HepG2 (cell line): ENCODE data around the gene MAST1. TPM values are rescaled to one million over a fixed set of nuclear protein-coding genes. Genes with fewer than 3 reads are reported as not detected.

Experiments used
- ELF4 ChIP-seq: sonication (generic); formaldehyde crosslinking; IDR thresholded peaks from 2 replicates; pipeline ENCODE4 v1.5.0; 2020; ENCODE audit warnings: missing genetic modification reagents, mild to moderate bottlenecking, moderate library complexity, borderline replicate concordance
- HNF4G ChIP-seq, 2 experiments: sonication (generic) in 1 of 2; formaldehyde crosslinking in 1 of 2; IDR thresholded peaks; 2 replicates each; pipeline versions ENCODE4 v1.4.0 to v1.6.1; 2011 to 2020; ENCODE audit warnings: borderline replicate concordance in 2 of 2, low read depth in 2 of 2, mild to moderate bottlenecking in 2 of 2, low read length in 1 of 2, missing genetic modification reagents in 1 of 2, moderate library complexity in 1 of 2
- PAF1 ChIP-seq: IDR thresholded peaks from 2 replicates; pipeline ENCODE4 v1.6.1; 2016; ENCODE audit warnings: missing genetic modification reagents, missing compliant biosample characterization
- RXRB ChIP-seq: IDR thresholded peaks from 2 replicates; pipeline ENCODE4 v1.6.1; 2016; ENCODE audit warnings: borderline replicate concordance, missing genetic modification reagents, missing compliant biosample characterization
- ZBTB38 ChIP-seq: sonication (generic); formaldehyde crosslinking; IDR thresholded peaks from 2 replicates; pipeline ENCODE4 v1.5.1; 2020; ENCODE audit warnings: mild to moderate bottlenecking, missing genetic modification reagents
- ZNF253 ChIP-seq: sonication (generic); formaldehyde crosslinking; IDR thresholded peaks from 2 replicates; pipeline ENCODE4 v1.8.0; 2022; ENCODE audit warnings: mild to moderate bottlenecking, missing genetic modification reagents, borderline replicate concordance
- ZNF263 ChIP-seq: sonication (generic); formaldehyde crosslinking; IDR thresholded peaks from 2 replicates; pipeline ENCODE4 v1.4.0; 2020; ENCODE audit warnings: missing genetic modification reagents
- ZNF33A ChIP-seq: sonication (generic); formaldehyde crosslinking; IDR thresholded peaks from 2 replicates; pipeline ENCODE4 v1.5.1; 2020; ENCODE audit warnings: missing genetic modification reagents, mild to moderate bottlenecking, moderate library complexity, borderline replicate concordance
- polyA plus RNA-seq, 8 experiments: library from polyadenylated mRNA; depleted of rRNA in 3 of 8; stranded (reverse) in 7 of 8; unstranded in 1 of 8; fragments of >200 nt; fragmentation: Illumina TruSeq in 4 of 8; extraction: Trizol in 4 of 8; gene quantifications; 2 replicates each; pipeline versions ENCODE4 v1.2.1 to v1.2.3, GENCODE V29; 2011 to 2016; ENCODE audit warnings: low read depth in 4 of 8, missing spikeins in 1 of 8, mixed read lengths in 1 of 8; ENCODE audit not compliant: insufficient read depth in 1 of 8
- total RNA-seq, 5 experiments: library from RNA; depleted of rRNA; stranded (reverse); fragments of >200 nt; fragmentation: Illumina TruSeq; extraction: Trizol; gene quantifications; 2 replicates each; pipeline ENCODE4 v1.2.3, GENCODE V29; 2016; ENCODE audit warnings: low read depth in 1 of 5
- TF ChIP-seq, protein P1 (sequence below): sonication (generic); formaldehyde crosslinking; IDR thresholded peaks from 2 replicates; pipeline ENCODE4 v1.4.0; 2020; ENCODE audit warnings: mild to moderate bottlenecking, missing genetic modification reagents
- TF ChIP-seq, protein P2 (sequence below): sonication (generic); formaldehyde crosslinking; IDR thresholded peaks from 2 replicates; pipeline ENCODE4 v1.8.0; 2022; ENCODE audit warnings: mild to moderate bottlenecking, missing genetic modification reagents, borderline replicate concordance
- TF ChIP-seq, protein P3 (sequence below): sonication (generic); formaldehyde crosslinking; IDR thresholded peaks from 2 replicates; pipeline ENCODE4 v1.8.1; 2023; ENCODE audit warnings: mild to moderate bottlenecking, missing genetic modification reagents

MAST1 gene
- total and polyA plus RNA-seq, 2 of the 13 experiments (the other 11 are each of a cell fraction or from before 2014, with no cell fraction given) = 0.73 to 4.7 TPM

DNA sequence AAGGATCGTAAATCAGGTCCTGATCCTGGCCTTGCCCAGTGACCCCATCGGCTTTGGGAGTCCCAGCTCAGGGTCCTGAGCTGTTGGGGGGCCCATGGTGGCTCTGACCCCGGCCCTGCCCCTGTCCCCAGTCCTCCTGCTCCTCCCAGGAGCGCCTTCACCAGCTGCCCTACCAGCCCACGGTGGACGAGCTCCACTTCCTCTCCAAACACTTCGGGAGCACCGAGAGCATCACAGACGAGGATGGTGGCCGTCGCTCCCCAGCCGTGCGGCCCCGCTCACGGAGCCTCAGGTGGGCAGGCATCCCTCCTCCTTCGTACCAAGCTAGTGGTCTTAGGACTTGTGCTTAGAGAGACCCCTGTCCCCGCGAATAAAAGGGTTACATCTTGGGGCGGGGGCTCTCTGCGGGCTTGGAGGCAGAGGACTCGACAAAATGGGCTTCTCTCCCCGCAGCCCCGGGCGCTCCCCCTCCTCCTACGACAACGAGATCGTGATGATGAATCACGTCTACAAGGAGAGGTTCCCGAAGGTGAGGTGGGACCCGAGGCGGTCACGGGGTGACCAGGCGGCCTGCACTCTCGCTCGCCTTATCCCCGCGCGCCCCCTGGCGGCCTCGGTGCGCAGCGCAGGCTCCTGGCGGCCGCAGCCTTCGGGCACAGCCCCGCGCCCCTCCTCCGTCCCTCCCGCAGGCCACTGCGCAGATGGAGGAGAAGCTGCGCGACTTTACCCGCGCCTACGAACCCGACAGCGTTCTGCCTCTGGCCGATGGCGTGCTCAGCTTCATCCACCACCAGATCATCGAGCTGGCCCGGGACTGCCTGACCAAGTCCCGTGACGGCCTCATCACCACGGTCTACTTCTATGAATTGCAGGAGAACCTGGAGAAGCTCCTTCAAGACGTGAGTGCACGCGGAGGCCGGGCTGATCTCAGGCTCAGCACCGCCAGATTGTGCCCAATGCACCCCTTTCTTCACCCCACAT, 9.1 kb downstream of the MAST1 start (continued):
- TF ChIP-seq, protein P1, sequence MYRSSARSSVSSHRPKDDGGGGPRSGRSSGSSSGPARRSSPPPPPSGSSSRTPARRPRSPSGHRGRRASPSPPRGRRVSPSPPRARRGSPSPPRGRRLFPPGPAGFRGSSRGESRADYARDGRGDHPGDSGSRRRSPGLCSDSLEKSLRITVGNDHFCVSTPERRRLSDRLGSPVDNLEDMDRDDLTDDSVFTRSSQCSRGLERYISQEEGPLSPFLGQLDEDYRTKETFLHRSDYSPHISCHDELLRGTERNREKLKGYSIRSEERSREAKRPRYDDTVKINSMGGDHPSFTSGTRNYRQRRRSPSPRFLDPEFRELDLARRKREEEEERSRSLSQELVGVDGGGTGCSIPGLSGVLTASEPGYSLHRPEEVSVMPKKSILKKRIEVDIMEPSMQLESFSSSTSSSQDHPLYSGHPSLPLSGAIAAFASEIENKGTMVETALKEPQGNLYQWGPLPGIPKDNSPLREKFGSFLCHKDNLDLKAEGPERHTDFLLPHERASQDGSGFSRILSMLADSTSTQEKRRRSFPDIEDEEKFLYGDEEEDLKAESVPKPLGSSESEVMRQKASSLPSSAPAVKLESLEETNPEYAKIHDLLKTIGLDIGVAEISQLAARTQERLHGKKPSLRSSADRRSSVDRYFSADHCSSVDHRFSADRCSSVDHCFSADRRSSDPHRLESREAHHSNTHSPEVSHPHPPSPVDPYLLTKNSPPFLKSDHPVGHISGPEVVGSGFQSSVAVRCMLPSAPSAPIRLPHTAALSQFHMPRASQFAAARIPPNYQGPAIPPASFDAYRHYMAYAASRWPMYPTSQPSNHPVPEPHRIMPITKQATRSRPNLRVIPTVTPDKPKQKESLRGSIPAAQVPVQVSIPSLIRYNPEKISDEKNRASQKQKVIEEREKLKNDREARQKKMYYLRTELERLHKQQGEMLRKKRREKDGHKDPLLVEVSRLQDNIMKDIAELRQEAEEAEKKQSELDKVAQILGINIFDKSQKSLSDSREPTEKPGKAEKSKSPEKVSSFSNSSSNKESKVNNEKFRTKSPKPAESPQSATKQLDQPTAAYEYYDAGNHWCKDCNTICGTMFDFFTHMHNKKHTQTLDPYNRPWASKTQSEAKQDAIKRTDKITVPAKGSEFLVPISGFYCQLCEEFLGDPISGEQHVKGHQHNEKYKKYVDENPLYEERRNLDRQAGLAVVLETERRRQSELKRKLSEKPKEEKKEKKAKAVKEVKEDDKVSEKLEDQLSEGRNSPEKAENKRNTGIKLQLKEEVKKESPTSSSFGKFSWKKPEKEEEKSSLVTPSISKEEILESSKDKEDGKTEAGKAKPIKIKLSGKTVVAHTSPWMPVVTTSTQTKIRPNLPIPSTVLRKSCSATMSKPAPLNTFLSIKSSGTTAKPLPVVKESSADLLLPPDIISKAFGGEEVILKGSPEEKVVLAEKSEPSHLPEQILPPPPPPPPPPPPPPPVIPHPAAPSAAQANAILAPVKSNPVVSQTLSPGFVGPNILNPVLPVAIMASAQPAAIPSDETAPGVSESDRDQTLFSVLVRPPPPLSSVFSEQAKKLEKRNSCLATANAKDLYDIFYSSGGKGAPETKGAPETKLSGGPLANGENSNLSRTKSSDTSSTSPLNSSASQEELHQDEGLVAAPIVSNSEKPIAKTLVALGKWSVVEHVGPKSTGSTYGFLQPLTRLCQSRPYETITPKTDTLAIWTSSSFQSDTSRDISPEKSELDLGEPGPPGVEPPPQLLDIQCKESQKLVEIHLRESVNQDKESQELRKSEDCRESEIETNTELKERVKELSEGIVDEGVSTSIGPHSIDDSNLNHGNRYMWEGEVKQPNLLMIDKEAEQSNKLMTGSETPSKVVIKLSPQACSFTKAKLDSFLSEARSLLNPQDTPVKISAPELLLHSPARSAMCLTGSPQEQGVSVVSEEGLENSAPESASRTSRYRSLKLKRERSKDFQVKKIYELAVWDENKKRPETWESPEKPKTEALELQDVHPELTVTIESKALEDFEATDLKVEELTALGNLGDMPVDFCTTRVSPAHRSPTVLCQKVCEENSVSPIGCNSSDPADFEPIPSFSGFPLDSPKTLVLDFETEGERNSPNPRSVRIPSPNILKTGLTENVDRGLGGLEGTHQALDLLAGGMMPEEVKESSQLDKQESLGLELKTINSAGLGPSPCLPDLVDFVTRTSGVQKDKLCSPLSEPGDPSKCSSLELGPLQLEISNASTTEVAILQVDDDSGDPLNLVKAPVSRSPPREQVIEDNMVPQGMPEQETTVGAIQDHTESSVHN (CRISPR knock-in tag) = no peak
- TF ChIP-seq ZNF253 (CRISPR knock-in tag) (0 out of 2 replicates have a peak, but pooled peaks have one; percentile 33), RXRB (CRISPR knock-in tag) (0 out of 2 replicates have a peak, but pooled peaks have one; percentile 37), ELF4 (CRISPR knock-in tag) (no peak), PAF1 (CRISPR knock-in tag) (no peak), ZNF263 (peak; percentile 20; the same call in 1 of the 2 replicates), HNF4G (IDR thresholded peaks at IDR 0.05; ENCODE audit: borderline replicate concordance, low read depth, low read length) (no peak), HNF4G (CRISPR knock-in tag; IDR thresholded peaks at IDR 0.05; ENCODE audit: borderline replicate concordance, low read depth) (no peak), ZNF33A (CRISPR knock-in tag) (no peak), ZBTB38 (CRISPR knock-in tag) (peak; percentile 65; the same call in 1 of the 2 replicates)
- TF ChIP-seq, protein P2, sequence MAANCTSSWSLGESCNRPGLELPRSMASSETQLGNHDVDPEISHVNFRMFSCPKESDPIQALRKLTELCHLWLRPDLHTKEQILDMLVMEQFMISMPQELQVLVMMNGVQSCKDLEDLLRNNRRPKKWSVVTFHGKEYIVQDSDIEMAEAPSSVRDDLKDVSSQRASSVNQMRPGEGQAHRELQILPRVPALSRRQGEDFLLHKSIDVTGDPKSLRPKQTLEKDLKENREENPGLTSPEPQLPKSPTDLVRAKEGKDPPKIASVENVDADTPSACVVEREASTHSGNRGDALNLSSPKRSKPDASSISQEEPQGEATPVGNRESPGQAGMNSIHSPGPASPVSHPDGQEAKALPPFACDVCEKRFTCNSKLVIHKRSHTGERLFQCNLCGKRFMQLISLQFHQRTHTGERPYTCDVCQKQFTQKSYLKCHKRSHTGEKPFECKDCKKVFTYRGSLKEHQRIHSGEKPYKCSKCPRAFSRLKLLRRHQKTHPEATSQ = no peak
- TF ChIP-seq, protein P3, sequence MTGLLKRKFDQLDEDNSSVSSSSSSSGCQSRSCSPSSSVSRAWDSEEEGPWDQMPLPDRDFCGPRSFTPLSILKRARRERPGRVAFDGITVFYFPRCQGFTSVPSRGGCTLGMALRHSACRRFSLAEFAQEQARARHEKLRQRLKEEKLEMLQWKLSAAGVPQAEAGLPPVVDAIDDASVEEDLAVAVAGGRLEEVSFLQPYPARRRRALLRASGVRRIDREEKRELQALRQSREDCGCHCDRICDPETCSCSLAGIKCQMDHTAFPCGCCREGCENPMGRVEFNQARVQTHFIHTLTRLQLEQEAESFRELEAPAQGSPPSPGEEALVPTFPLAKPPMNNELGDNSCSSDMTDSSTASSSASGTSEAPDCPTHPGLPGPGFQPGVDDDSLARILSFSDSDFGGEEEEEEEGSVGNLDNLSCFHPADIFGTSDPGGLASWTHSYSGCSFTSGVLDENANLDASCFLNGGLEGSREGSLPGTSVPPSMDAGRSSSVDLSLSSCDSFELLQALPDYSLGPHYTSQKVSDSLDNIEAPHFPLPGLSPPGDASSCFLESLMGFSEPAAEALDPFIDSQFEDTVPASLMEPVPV (CRISPR knock-in tag) = 0 out of 2 replicates have a peak, but pooled peaks have one; percentile 55
